HepG2 (cell line): ENCODE results near the gene DGCR2. TPM values are rescaled to one million over a fixed set of nuclear protein-coding genes. Genes with fewer than 3 reads are reported as not detected.

ENCODE experiments used
- ATAC-seq: fragments of 200-7000 bp; cut with Tn5 transposase; 3 replicates; pipeline ENCODE4 v1.9.1; 2020; ENCODE audit warnings: mild to moderate bottlenecking, moderate library complexity
- BruUV-seq: library from RNA; stranded (reverse); fragments of 400-500 nt; replicated peaks from 2 replicates; lab custom pipeline; 2021; lab: Mats Ljungman, UMichigan
- CTCF ChIA-PET: fragments of 300-600 bp; formaldehyde crosslinking; extraction: SDS; loops from one replicate; lab custom pipeline; 2021; ENCODE audit warnings: low total read pairs, inconsistent platforms, low intra/inter-chr PET ratio; lab: Yijun Ruan, JAX
- POLR2A ChIA-PET: fragments of 350-600 bp; sonication (Branson Sonifier 250); formaldehyde crosslinking; loops from one replicate; lab custom pipeline; 2020; ENCODE audit warnings: antibody characterized with exemption, inconsistent platforms; lab: Yijun Ruan, JAX
- DNase-seq: peaks from one replicate; pipeline ENCODE4 v3.0.0-alpha.2; 2015; ENCODE audit warnings: low spot score
- FAIRE-seq: peaks from 3 replicates; lab custom pipeline; 2011; peaks lifted over from hg19 to GRCh38; lab: Jason Lieb, UNC
- H2AFZ ChIP-seq: one replicate; pipeline ENCODE4 v1.6.1; 2011; ENCODE audit warnings: low read length, inconsistent platforms
- H3K27ac ChIP-seq: fragments of 300-600 bp; 3 replicates; pipeline ENCODE4 v1.8.0; 2011; ENCODE audit warnings: mixed run types, mild to moderate bottlenecking, mixed read lengths, low read length, inconsistent platforms; ENCODE audit not compliant: insufficient read depth; ENCODE audit errors: extremely low read length
- H3K27me3 ChIP-seq, 2 experiments: fragments of 200-600 bp in 1 of 2; 2 replicates in 1 of 2; 3 replicates in 1 of 2; pipeline versions ENCODE4 v1.6.0 to v1.8.0; 2011; ENCODE audit warnings: low read length in 2 of 2, mild to moderate bottlenecking in 2 of 2, moderate library complexity in 2 of 2, inconsistent platforms in 1 of 2; ENCODE audit not compliant: insufficient read depth in 2 of 2, control insufficient read depth in 1 of 2
- H3K36me3 ChIP-seq, 2 experiments: fragments of 200-600 bp in 1 of 2; replicated peaks in 1 of 2; 2 replicates in 1 of 2; 3 replicates in 1 of 2; pipeline versions ENCODE4 v1.5.1 to v1.8.0; 2011; ENCODE audit warnings: low read length in 2 of 2, inconsistent platforms in 1 of 2; ENCODE audit not compliant: insufficient read depth in 2 of 2, control insufficient read depth in 1 of 2
- H3K4me1 ChIP-seq: 2 replicates; pipeline ENCODE4 v1.5.1; 2012; ENCODE audit warnings: low read length, inconsistent platforms; ENCODE audit not compliant: insufficient read depth
- H3K4me2 ChIP-seq: 2 replicates; pipeline ENCODE4 v1.6.0; 2011; ENCODE audit warnings: low read depth, low read length, inconsistent platforms
- H3K4me3 ChIP-seq, 3 experiments: fragments of 200-600 bp in 1 of 3; sonication (generic), shearing (Covaris generic) in 1 of 3; replicated peaks in 1 of 3; 2 replicates each; pipeline ENCODE4 v1.5.1; 2011 to 2016; ENCODE audit warnings: low read length in 3 of 3, inconsistent platforms in 2 of 3, low read depth in 2 of 3, mild to moderate bottlenecking in 2 of 3, control low read depth in 1 of 3, mixed read lengths in 1 of 3; ENCODE audit not compliant: insufficient read depth in 1 of 3
- H3K79me2 ChIP-seq: one replicate; pipeline ENCODE4 v1.6.1; 2011; ENCODE audit warnings: low read length, inconsistent platforms; ENCODE audit not compliant: insufficient read depth
- H3K9ac ChIP-seq: 2 replicates; pipeline ENCODE4 v1.6.0; 2011; ENCODE audit warnings: mild to moderate bottlenecking, low read depth, low read length, inconsistent platforms; ENCODE audit not compliant: insufficient read depth
- H3K9me3 ChIP-seq: 2 replicates; pipeline ENCODE4 v1.5.1; 2012; ENCODE audit warnings: mild to moderate bottlenecking, low read length
- H4K20me1 ChIP-seq: 2 replicates; pipeline ENCODE4 v1.6.0; 2011; ENCODE audit warnings: inconsistent platforms, mild to moderate bottlenecking, low read length, moderate library complexity; ENCODE audit not compliant: insufficient read depth
- CC2D1A ChIP-seq: sonication (generic); formaldehyde crosslinking; IDR thresholded peaks from 2 replicates; pipeline ENCODE4 v1.8.1; 2023; ENCODE audit warnings: mild to moderate bottlenecking, missing genetic modification reagents
- HOXA9 ChIP-seq: sonication (generic); formaldehyde crosslinking; IDR thresholded peaks from 2 replicates; pipeline ENCODE4 v1.8.1; 2022; ENCODE audit warnings: missing genetic modification reagents, mild to moderate bottlenecking, moderate library complexity, borderline replicate concordance
- NCOR1 ChIP-seq: fragments of 200-600 bp; sonication (generic); IDR thresholded peaks from 2 replicates; pipeline ENCODE4 v1.7.0; 2017; ENCODE audit warnings: antibody characterized with exemption, low read length, borderline replicate concordance
- NR2C2 ChIP-seq: sonication (generic); formaldehyde crosslinking; IDR thresholded peaks from 2 replicates; pipeline ENCODE4 v1.4.0; 2020; ENCODE audit warnings: missing genetic modification reagents, mild to moderate bottlenecking, moderate library complexity, borderline replicate concordance
- RFXAP ChIP-seq: sonication (generic); formaldehyde crosslinking; IDR thresholded peaks from 2 replicates; pipeline ENCODE4 v1.4.0; 2020; ENCODE audit warnings: missing genetic modification reagents, borderline replicate concordance
- TBL1XR1 ChIP-seq: fragments of 150-350 bp; IDR thresholded peaks from 2 replicates; pipeline ENCODE4 v1.6.1; 2014; ENCODE audit warnings: borderline replicate concordance, low read length; ENCODE audit not compliant: partially characterized antibody
- TFDP2 ChIP-seq: sonication (generic); formaldehyde crosslinking; IDR thresholded peaks from 2 replicates; pipeline ENCODE4 v1.4.0; 2020; ENCODE audit warnings: missing genetic modification reagents
- THRA ChIP-seq: sonication (generic); formaldehyde crosslinking; IDR thresholded peaks from 2 replicates; pipeline ENCODE4 v1.4.0; 2020; ENCODE audit warnings: missing genetic modification reagents, borderline replicate concordance
- TRIM24 ChIP-seq: sonication (generic); formaldehyde crosslinking; IDR thresholded peaks from 2 replicates; pipeline ENCODE4 v1.8.0; 2022; ENCODE audit warnings: mild to moderate bottlenecking, missing genetic modification reagents
- ZKSCAN1 ChIP-seq: fragments of 150-350 bp; IDR thresholded peaks from 2 replicates; pipeline ENCODE4 v1.6.1; 2014; ENCODE audit warnings: low read length
- ZNF430 ChIP-seq: sonication (generic); formaldehyde crosslinking; IDR thresholded peaks from 2 replicates; pipeline ENCODE4 v1.9.0; 2021; ENCODE audit warnings: mild to moderate bottlenecking, missing genetic modification reagents
- ZNF556 ChIP-seq: sonication (generic); formaldehyde crosslinking; IDR thresholded peaks from 2 replicates; pipeline ENCODE4 v1.4.0; 2020; ENCODE audit warnings: mild to moderate bottlenecking, missing genetic modification reagents, borderline replicate concordance
- ZNF567 ChIP-seq: sonication (generic); formaldehyde crosslinking; IDR thresholded peaks from 2 replicates; pipeline ENCODE4 v1.8.1; 2023; ENCODE audit warnings: mild to moderate bottlenecking, missing genetic modification reagents, borderline replicate concordance
- WGBS: methylation state at CpG from one replicate; pipeline ENCODE4 v1.1.6; 2017; ENCODE audit warnings: low lambda C conversion rate; 5-methylcytosine and 5-hydroxymethylcytosine counted together
- in situ Hi-C: cut with HindIII; loops from 2 replicates; pipeline ENCODE4 v1.10.0; 2017; ENCODE audit warnings: low pct_unique_long_range_greater_than_20kb; ENCODE audit not compliant: extremely low pct_ligation_motif_present
- intact Hi-C: fragments of 100-400 bp; cut with micrococcal nuclease; formaldehyde crosslinking; loops from one replicate; pipeline ENCODE4 v1.10.0; 2022; ENCODE audit not compliant: unreplicated experiment
- polyA plus RNA-seq, 8 experiments: library from polyadenylated mRNA; depleted of rRNA in 3 of 8; stranded (reverse) in 7 of 8; unstranded in 1 of 8; fragments of >200 nt; fragmentation: Illumina TruSeq in 4 of 8; extraction: Trizol in 4 of 8; gene quantifications; 2 replicates each; pipeline versions ENCODE4 v1.2.1 to v1.2.3, GENCODE V29; 2011 to 2016; ENCODE audit warnings: low read depth in 4 of 8, missing spikeins in 1 of 8, mixed read lengths in 1 of 8; ENCODE audit not compliant: insufficient read depth in 1 of 8
- total RNA-seq, 5 experiments: library from RNA; depleted of rRNA; stranded (reverse); fragments of >200 nt; fragmentation: Illumina TruSeq; extraction: Trizol; gene quantifications; 2 replicates each; pipeline ENCODE4 v1.2.3, GENCODE V29; 2016; ENCODE audit warnings: low read depth in 1 of 5

The DGCR2 gene
- total and polyA plus RNA-seq, 2 of the 13 experiments (the other 11 are each of a cell fraction or from before 2014, with no cell fraction given) = 23.1 to 35.3 TPM

- Histone ChIP-seq H3K27me3 (peaks cover 5 to 29% of the 10 kb centered on the region in 2 experiments; a peak in 4 of 5 replicates), H3K27ac (no peak overlapping the region), H3K4me2 (no peak overlapping the region), H3K9ac (no peak overlapping the region), H3K4me1 (peaks cover 2% of the 10 kb centered on the region), H3K36me3 (no peaks in the 10 kb centered on the region), H4K20me1 (no peaks in the 10 kb centered on the region), H3K79me2 (no peaks in the 10 kb centered on the region)
- no peak for ATAC-seq
- WGBS = 73% methylated on average over 4 of the region's 4 CpGs
- CTCF ChIA-PET = no interaction called here
- DNase-seq = no peak
- no TSS peak for BruUV-seq
- intact Hi-C loops (no loop called here), in situ Hi-C loops (no loop called here)
- no peak for FAIRE-seq
- POLR2A ChIA-PET = no interaction called here
- TF ChIP-seq CC2D1A (no peak), ZKSCAN1 (no peak), HOXA9 (CRISPR knock-in tag) (no peak), RFXAP (CRISPR knock-in tag) (no peak), TRIM24 (CRISPR knock-in tag) (no peak), ZNF567 (CRISPR knock-in tag) (no peak), NCOR1 (no peak), TBL1XR1 (no peak), ZNF430 (no peak), TFDP2 (CRISPR knock-in tag) (no peak), THRA (CRISPR knock-in tag) (no peak), ZNF556 (CRISPR knock-in tag) (no peak), NR2C2 (no peak)
- TF ChIP-seq, all 625 proteins: peak for 0
- Histone ChIP-seq H3K9me3 (no peaks in the 10 kb centered on the region), H2AFZ (no peak overlapping the region), H3K4me3 (no peak overlapping the region)
Measured at GRCh38 chr22:18988958-18989357, 133.3 kb downstream of the DGCR2 start.
